ENCODE data around the gene OR6V1. TPM values are rescaled to one million over a fixed set of nuclear protein-coding genes. Genes with fewer than 3 reads are reported as not detected.

OR6V1 gene
- total RNA-seq, 2 experiments from 2014 or later = not detected

GRCh38 chr7:143018931-143019330 lies 33.2 kb upstream of the OR6V1 start:
- TF ChIP-seq EZH2phosphoT487 (IDR thresholded peaks at IDR 0.05; ENCODE audit: borderline replicate concordance, low read depth, low read length) (no peak), CTCF (conservative IDR thresholded peaks at IDR 0.05; ENCODE audit: low read length) (no peak)
- no peak overlapping the region for H3K27ac ChIP-seq (ENCODE audit: low read depth, low read length, poor library complexity, severe bottlenecking)
- H2AFZ ChIP-seq (ENCODE audit: low read length) = no peak overlapping the region
- ChIA-PET POLR2A (interaction anchor here (0.6 to 1.7 kb wide), 2 partner anchors 10 to 43 kb away, joined by 4 to 6 read pairs; no protein-coding TSS in a partner anchor), CTCF (ENCODE audit: unreplicated experiment) (interaction anchor here (1.0 kb wide), 1 partner anchor 196 kb away, joined by 3 read pairs; no protein-coding TSS in a partner anchor)
- H3K9me3 ChIP-seq (ENCODE audit: low read length) = no peaks in the 10 kb centered on the region; the same call in 1 of the 2 replicates
- no peak overlapping the region for H3K4me2 ChIP-seq (ENCODE audit: low read length)
- no peaks in the 10 kb centered on the region; the same call in 1 of the 2 replicates for H3K36me3 ChIP-seq (ENCODE audit: insufficient read depth, low read length)
- intact Hi-C loops (cut with micrococcal nuclease; ENCODE audit: unreplicated experiment) = no loop called here
- H3K4me1 ChIP-seq (ENCODE audit: insufficient read depth, low read length, poor library complexity, severe bottlenecking) = peaks cover 45% of the 10 kb centered on the region
- H4K20me1 ChIP-seq (ENCODE audit: insufficient read depth, low read length) = no peaks in the 10 kb centered on the region
- H3K4me3 ChIP-seq (ENCODE audit: low read depth, low read length, poor library complexity, severe bottlenecking) = no peak overlapping the region
- no peaks in the 10 kb centered on the region for H3K9me2 ChIP-seq (ENCODE audit: insufficient read depth, low read length)
- BruUV-seq (replicated peaks) = no TSS peak
- no peak for DNase-seq (ENCODE audit: low spot score)
- H3K79me2 ChIP-seq (ENCODE audit: insufficient read depth, low read depth, low read length) = no peaks in the 10 kb centered on the region

DNA sequence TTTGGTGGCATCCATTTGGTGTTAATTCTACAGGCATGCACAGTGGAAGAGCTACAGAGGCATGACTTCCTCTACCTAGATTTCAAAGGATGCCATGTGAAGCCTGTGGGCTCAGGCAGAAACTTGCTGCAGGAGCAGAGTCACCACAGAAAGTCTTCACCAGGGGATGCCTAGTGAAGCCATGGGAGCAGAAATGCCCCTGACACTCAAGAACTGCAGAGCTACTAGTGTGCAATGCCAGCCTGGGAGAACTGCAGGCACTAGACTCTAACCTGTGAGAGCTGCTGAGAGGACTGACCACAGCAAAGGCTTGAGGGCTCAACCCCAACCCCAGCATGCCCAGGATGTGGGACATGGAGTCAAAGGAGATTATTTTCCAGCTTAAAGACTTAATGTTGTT lies 29.1 kb upstream of the OR6V1 start:
- H3K4me1 ChIP-seq (ENCODE audit: insufficient read depth, low read length, poor library complexity, severe bottlenecking) = peaks cover 4% of the 10 kb centered on the region
- DNase-seq (ENCODE audit: low spot score) = no peak
- TF ChIP-seq CTCF (conservative IDR thresholded peaks at IDR 0.05; ENCODE audit: low read length) = no peak
- TF ChIP-seq EZH2phosphoT487 (IDR thresholded peaks at IDR 0.05; ENCODE audit: borderline replicate concordance, low read depth, low read length) = no peak
- no peak overlapping the region for H3K27ac ChIP-seq (ENCODE audit: low read depth, low read length, poor library complexity, severe bottlenecking)
- POLR2A ChIA-PET = interaction anchor here (0.7 to 1.4 kb wide), 2 partner anchors 18 to 21 kb away, joined by 3 to 4 read pairs; no protein-coding TSS in a partner anchor
- no peak overlapping the region for H3K4me3 ChIP-seq (ENCODE audit: low read depth, low read length, poor library complexity, severe bottlenecking)
- BruUV-seq (replicated peaks) = no TSS peak
- no peaks in the 10 kb centered on the region; the same call in 1 of the 2 replicates for H3K9me3 ChIP-seq (ENCODE audit: low read length)
- intact Hi-C loops (cut with micrococcal nuclease; ENCODE audit: unreplicated experiment) = no loop called here
- H3K36me3 ChIP-seq (ENCODE audit: insufficient read depth, low read length) = no peaks in the 10 kb centered on the region; the same call in 1 of the 2 replicates
- H4K20me1 ChIP-seq (ENCODE audit: insufficient read depth, low read length) = no peaks in the 10 kb centered on the region
- H3K9me2 ChIP-seq (ENCODE audit: insufficient read depth, low read length) = no peaks in the 10 kb centered on the region
- CTCF ChIA-PET (ENCODE audit: unreplicated experiment) = no interaction called here
- no peaks in the 10 kb centered on the region for H3K79me2 ChIP-seq (ENCODE audit: insufficient read depth, low read depth, low read length)
- H2AFZ ChIP-seq (ENCODE audit: low read length) = no peak overlapping the region
- H3K4me2 ChIP-seq (ENCODE audit: low read length) = no peak overlapping the region

DNA sequence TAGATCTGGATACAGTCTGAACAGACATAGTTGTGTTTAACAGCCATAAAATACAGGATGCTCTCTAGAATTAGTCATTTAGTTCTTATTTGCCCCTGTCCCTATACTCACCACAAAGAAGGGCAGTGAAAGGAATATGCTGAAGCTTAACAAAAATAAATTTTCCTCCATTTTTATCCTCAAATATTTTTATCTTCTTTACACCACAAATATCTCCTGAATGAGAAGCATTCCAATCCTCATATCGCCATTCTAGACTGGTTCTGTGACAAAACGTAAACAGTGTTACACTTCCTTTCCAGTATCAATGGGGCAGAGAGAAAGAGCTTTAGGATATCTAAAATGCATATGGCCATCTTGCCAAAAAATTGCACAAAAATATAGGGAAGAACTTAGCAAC lies 26.8 kb upstream of the OR6V1 start:
- no peaks in the 10 kb centered on the region for H3K9me3 ChIP-seq (ENCODE audit: low read length)
- H3K79me2 ChIP-seq (ENCODE audit: insufficient read depth, low read depth, low read length) = no peaks in the 10 kb centered on the region
- intact Hi-C loops (cut with micrococcal nuclease; ENCODE audit: unreplicated experiment) = no loop called here
- H4K20me1 ChIP-seq (ENCODE audit: insufficient read depth, low read length) = no peaks in the 10 kb centered on the region
- no peaks in the 10 kb centered on the region for H3K4me1 ChIP-seq (ENCODE audit: insufficient read depth, low read length, poor library complexity, severe bottlenecking)
- no peak overlapping the region for H2AFZ ChIP-seq (ENCODE audit: low read length)
- H3K9me2 ChIP-seq (ENCODE audit: insufficient read depth, low read length) = no peaks in the 10 kb centered on the region
- BruUV-seq (replicated peaks) = no TSS peak
- ChIA-PET CTCF (ENCODE audit: unreplicated experiment) (no interaction called here), POLR2A (interaction anchor here (0.8 kb wide), 1 partner anchor 394 kb away, joined by 3 read pairs; no protein-coding TSS in a partner anchor)
- no peaks in the 10 kb centered on the region for H3K36me3 ChIP-seq (ENCODE audit: insufficient read depth, low read length)
- no peak for DNase-seq (ENCODE audit: low spot score)
- no peak for TF ChIP-seq CTCF (conservative IDR thresholded peaks at IDR 0.05; ENCODE audit: low read length)
- no peak for TF ChIP-seq EZH2phosphoT487 (IDR thresholded peaks at IDR 0.05; ENCODE audit: borderline replicate concordance, low read depth, low read length)
- no peak overlapping the region for H3K4me3 ChIP-seq (ENCODE audit: low read depth, low read length, poor library complexity, severe bottlenecking)
- no peak overlapping the region for H3K27ac ChIP-seq (ENCODE audit: low read depth, low read length, poor library complexity, severe bottlenecking)
- no peak overlapping the region for H3K4me2 ChIP-seq (ENCODE audit: low read length)
